Ascending aorta (tissue), 2 donors: ENCODE results near the gene CACNA1D. TPM values are rescaled to one million over a fixed set of nuclear protein-coding genes. Genes with fewer than 3 reads are reported as not detected.

Experiments
- DNase-seq, 2 donors: peaks; one replicate each; pipeline ENCODE4 v3.0.0-alpha.2; 2019; ENCODE audit warnings: low spot score in 2 of 2
- H3K27ac ChIP-seq, 2 donors: fragments of 200-600 bp; sonication (generic); one replicate each; pipeline ENCODE4 v1.5.1; 2016 to 2017; ENCODE audit warnings: mild to moderate bottlenecking in 1 of 2
- H3K27me3 ChIP-seq: fragments of 200-600 bp; sonication (generic); one replicate; pipeline ENCODE4 v1.5.1; 2017
- H3K36me3 ChIP-seq, 2 donors: fragments of 200-600 bp; sonication (generic); one replicate each; pipeline ENCODE4 v1.5.1; 2016
- H3K4me1 ChIP-seq, 2 donors: fragments of 200-600 bp; sonication (generic); one replicate each; pipeline ENCODE4 v1.5.1; 2016 to 2017; ENCODE audit warnings: mild to moderate bottlenecking in 1 of 2
- H3K4me3 ChIP-seq, 2 donors: fragments of 200-600 bp; sonication (generic); one replicate each; pipeline ENCODE4 v1.5.1; 2016 to 2017; ENCODE audit warnings: mild to moderate bottlenecking in 1 of 2
- H3K9me3 ChIP-seq, 2 donors: fragments of 200-600 bp; sonication (generic); one replicate each; pipeline ENCODE4 v1.5.1; 2016
- CTCF ChIP-seq, 3 experiments: fragments of 200-600 bp in 2 of 3; fragments of 450-650 bp in 1 of 3; sonication (generic) in 2 of 3; IDR thresholded peaks; one replicate each; pipeline ENCODE4 v1.5.1; 2016 to 2019; ENCODE audit warnings: antibody characterized with exemption in 3 of 3, mild to moderate bottlenecking in 1 of 3, moderate library complexity in 1 of 3
- intact Hi-C: fragments of 100-400 bp; cut with DNase I; formaldehyde crosslinking; loops from one replicate; pipeline ENCODE4 v1.15.1; 2023
- total RNA-seq: library from RNA; depleted of rRNA; stranded (reverse); fragments of >200 nt; gene quantifications from one replicate; pipeline ENCODE4 v1.1.0, GENCODE V29; 2016

The CACNA1D gene
- total RNA-seq, 1 donor from 2014 or later, result 0.43 TPM

- intact Hi-C loops, result no loop called here
- no peak overlapping the region for H3K4me3 ChIP-seq
- H3K27me3 ChIP-seq, result no peaks in the 10 kb centered on the region
- no peaks in the 10 kb centered on the region for H3K4me1 ChIP-seq
- no peaks in the 10 kb centered on the region for H3K36me3 ChIP-seq
- TF ChIP-seq CTCF (IDR thresholded peaks at IDR 0.05), result no peak
- H3K9me3 ChIP-seq, result no peaks in the 10 kb centered on the region
- no peak for DNase-seq
- no peak overlapping the region for H3K27ac ChIP-seq
Observed at GRCh38 chr3:53533472-53533871, 39.1 kb downstream of the CACNA1D start.

- Histone ChIP-seq H3K4me3 (no peak overlapping the region), H3K27ac (no peak overlapping the region), H3K27me3 (no peaks in the 10 kb centered on the region), H3K36me3 (no peaks in the 10 kb centered on the region), H3K9me3 (no peaks in the 10 kb centered on the region), H3K4me1 (no peaks in the 10 kb centered on the region)
- intact Hi-C loops, result no loop called here
- no peak for DNase-seq
- TF ChIP-seq CTCF (IDR thresholded peaks at IDR 0.05), result no peak
Observed at GRCh38 chr3:53534216-53534615, 39.8 kb downstream of the CACNA1D start.

- DNase-seq, result no peak
- Histone ChIP-seq H3K27ac (no peak overlapping the region), H3K9me3 (no peaks in the 10 kb centered on the region), H3K27me3 (no peaks in the 10 kb centered on the region), H3K4me1 (no peaks in the 10 kb centered on the region), H3K4me3 (no peak overlapping the region), H3K36me3 (no peaks in the 10 kb centered on the region)
- intact Hi-C loops, result no loop called here
- TF ChIP-seq CTCF (IDR thresholded peaks at IDR 0.05), result no peak
Observed at GRCh38 chr3:53534676-53535400, 40.4 kb downstream of the CACNA1D start.

- H3K4me3 ChIP-seq, result no peak overlapping the region
- H3K27ac ChIP-seq, result no peak overlapping the region
- no peak for DNase-seq
- intact Hi-C loops, result no loop called here
- no peaks in the 10 kb centered on the region for H3K27me3 ChIP-seq
- no peaks in the 10 kb centered on the region for H3K9me3 ChIP-seq
- no peak for TF ChIP-seq CTCF (IDR thresholded peaks at IDR 0.05)
- H3K36me3 ChIP-seq, result no peaks in the 10 kb centered on the region
- H3K4me1 ChIP-seq, result no peaks in the 10 kb centered on the region
Observed at GRCh38 chr3:53536282-53536681, 41.9 kb downstream of the CACNA1D start.

- Histone ChIP-seq H3K4me3 (no peak overlapping the region), H3K27me3 (no peaks in the 10 kb centered on the region), H3K36me3 (no peaks in the 10 kb centered on the region), H3K4me1 (no peaks in the 10 kb centered on the region), H3K9me3 (no peaks in the 10 kb centered on the region), H3K27ac (no peak overlapping the region)
- intact Hi-C loops, result no loop called here
- no peak for TF ChIP-seq CTCF (IDR thresholded peaks at IDR 0.05)
- DNase-seq, result no peak
Observed at GRCh38 chr3:53544357-53544756, 49.9 kb downstream of the CACNA1D start.
